ENCODE measurements around the gene MEGF6. TPM values are rescaled to one million over a fixed set of nuclear protein-coding genes. Genes with fewer than 3 reads are reported as not detected.

The MEGF6 gene
- total RNA-seq, 1 donor from 2014 or later = 10.9 TPM

GRCh38 chr1:3562712-3563111 lies 48.6 kb downstream of the MEGF6 start:
- H3K27me3 Mint-ChIP-seq = peaks cover 3% of the 10 kb centered on the region
- peaks cover 7% of the 10 kb centered on the region for H3K9me3 Mint-ChIP-seq
- no peaks in the 10 kb centered on the region for H3K4me1 Mint-ChIP-seq
- no peak overlapping the region for H3K27ac Mint-ChIP-seq
- DNase-seq (no peak), ATAC-seq (ENCODE audit: low read depth) (no peak)
- no peak for TF ChIP-seq CTCF (IDR thresholded peaks at IDR 0.05)
- ChIA-PET CTCF (interaction anchor here (1.8 to 4.0 kb wide), 2 partner anchors 58 to 110 kb away, joined by 4 to 45 read pairs; no protein-coding TSS in a partner anchor), POLR2A (no interaction called here)
- H3K4me3 Mint-ChIP-seq = no peak overlapping the region
- H3K36me3 Mint-ChIP-seq (ENCODE audit: low read depth) = no peaks in the 10 kb centered on the region
- intact Hi-C loops (cut with micrococcal nuclease) = no loop called here

- TF ChIP-seq CTCF (IDR thresholded peaks at IDR 0.05) = no peak
- CTCF ChIA-PET = no interaction called here
These were observed 49.6 kb downstream of the MEGF6 start for GRCh38 chr1:3561702-3562101.

DNA sequence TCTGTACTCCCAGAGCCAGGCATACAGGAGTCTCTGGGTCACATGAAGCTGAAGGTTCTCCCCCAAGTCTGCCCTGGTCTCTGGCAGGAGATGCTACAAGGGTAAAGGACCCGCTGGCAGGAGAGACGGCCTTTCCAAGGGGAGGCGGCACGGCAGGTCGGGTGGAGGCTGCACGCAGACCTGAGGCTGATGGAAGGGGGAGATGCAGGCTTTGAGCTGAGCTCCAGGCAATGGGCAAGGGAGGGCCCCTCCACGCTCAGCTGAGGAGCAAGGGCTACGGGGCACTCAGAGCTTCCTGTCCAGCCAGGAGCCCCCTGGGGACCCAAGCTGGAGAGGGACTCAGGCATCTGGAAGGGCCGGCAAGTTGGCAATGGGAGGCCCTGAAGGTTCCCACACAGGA lies 50.3 kb downstream of the MEGF6 start:
- H3K27me3 Mint-ChIP-seq = peaks cover 3% of the 10 kb centered on the region
- no peak for DNase-seq
- H3K4me1 Mint-ChIP-seq = no peaks in the 10 kb centered on the region
- H3K4me3 Mint-ChIP-seq = no peak overlapping the region
- H3K27ac Mint-ChIP-seq = no peak overlapping the region
- H3K36me3 Mint-ChIP-seq (ENCODE audit: low read depth) = no peaks in the 10 kb centered on the region
- no peak for TF ChIP-seq CTCF (IDR thresholded peaks at IDR 0.05)
- intact Hi-C loops (cut with micrococcal nuclease) = no loop called here
- ChIA-PET CTCF (no interaction called here), POLR2A (no interaction called here)
- no peak for ATAC-seq (ENCODE audit: low read depth)
- peaks cover 7% of the 10 kb centered on the region for H3K9me3 Mint-ChIP-seq

More at GRCh38 chr1:3561702-3562101, 49.6 kb downstream of the MEGF6 start:
- Mint-ChIP-seq H3K27me3 (peaks cover 3% of the 10 kb centered on the region), H3K36me3 (ENCODE audit: low read depth) (no peaks in the 10 kb centered on the region), H3K4me1 (no peaks in the 10 kb centered on the region), H3K27ac (no peak overlapping the region), H3K4me3 (no peak overlapping the region), H3K9me3 (peaks cover 7% of the 10 kb centered on the region)
- intact Hi-C loops (cut with micrococcal nuclease) = no loop called here
- POLR2A ChIA-PET = no interaction called here
- no peak for ATAC-seq (ENCODE audit: low read depth)
- no peak for DNase-seq

GRCh38 chr1:3560251-3560871 lies 50.9 kb downstream of the MEGF6 start:
- H3K4me1 Mint-ChIP-seq = no peaks in the 10 kb centered on the region
- H3K9me3 Mint-ChIP-seq = peaks cover 7% of the 10 kb centered on the region

More at GRCh38 chr1:3560251-3560871, 50.9 kb downstream of the MEGF6 start:
- Mint-ChIP-seq H3K27me3 (peaks cover 3% of the 10 kb centered on the region), H3K27ac (no peak overlapping the region), H3K36me3 (ENCODE audit: low read depth) (no peaks in the 10 kb centered on the region), H3K4me3 (no peak overlapping the region)
- intact Hi-C loops (cut with micrococcal nuclease) = no loop called here
- ChIA-PET CTCF (no interaction called here), POLR2A (no interaction called here)
- ATAC-seq (ENCODE audit: low read depth) (no peak), DNase-seq (no peak)
- TF ChIP-seq CTCF (IDR thresholded peaks at IDR 0.05) = no peak

Measured in activated B cell treated with CpG ODN at 0.5 μM for 24 hours (primary cell).